Mesenteric fat pad (tissue), 1 donor: ENCODE data around the gene FBXW5. TPM values are rescaled to one million over a fixed set of nuclear protein-coding genes. Genes with fewer than 3 reads are reported as not detected.
A peak's percentile ranks its signal among the peaks of the same experiment; 100 is the strongest.

Experiments
- DNase-seq: peaks from one replicate; pipeline ENCODE4 v3.0.0-alpha.2; 2020; ENCODE audit warnings: low spot score
- total RNA-seq: library from RNA; stranded (reverse); fragmentation: NEBNext Ultra II Directional; extraction: Animal tissue kit (Norgen Biotek cat#: 25700); gene quantifications from one replicate; pipeline ENCODE4 v1.2.1, GENCODE V29; 2021
- donor health status: DM: yes; HTN: yes; CAD: no.

The FBXW5 gene
- total RNA-seq, 1 donor from 2014 or later = 95.2 TPM

DNA sequence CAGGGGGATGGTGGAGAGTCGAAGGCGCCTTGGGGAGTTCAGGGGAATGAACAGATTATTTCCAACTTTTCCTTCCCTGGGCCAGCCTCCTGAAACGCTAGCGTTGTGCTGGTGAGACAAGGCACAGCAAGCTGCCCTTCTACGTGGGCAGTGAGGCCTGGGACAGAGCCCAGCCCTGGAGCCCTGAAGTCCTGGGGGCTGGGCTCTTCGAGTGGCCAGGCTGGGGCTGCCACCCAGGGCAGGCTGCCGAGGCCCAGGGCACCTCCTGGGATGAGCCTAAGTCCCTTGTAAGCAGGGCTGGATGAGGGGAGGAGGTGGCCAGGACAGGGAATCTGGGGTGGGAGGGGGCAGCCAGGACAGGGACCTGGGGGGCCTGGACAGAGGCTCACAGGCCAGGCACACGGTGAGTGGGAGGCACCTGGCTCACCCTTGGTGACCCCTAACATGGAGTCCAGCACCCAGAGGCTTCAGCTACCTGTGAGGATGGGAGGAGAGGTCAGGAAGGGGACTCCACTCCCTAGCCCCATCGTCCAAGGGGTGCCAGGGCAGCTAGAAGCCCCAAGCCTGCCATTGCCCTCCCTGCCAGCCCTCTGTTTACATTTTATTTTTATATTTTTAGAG is 6.2 kb upstream of the FBXW5 start:
- no peak for DNase-seq

DNA sequence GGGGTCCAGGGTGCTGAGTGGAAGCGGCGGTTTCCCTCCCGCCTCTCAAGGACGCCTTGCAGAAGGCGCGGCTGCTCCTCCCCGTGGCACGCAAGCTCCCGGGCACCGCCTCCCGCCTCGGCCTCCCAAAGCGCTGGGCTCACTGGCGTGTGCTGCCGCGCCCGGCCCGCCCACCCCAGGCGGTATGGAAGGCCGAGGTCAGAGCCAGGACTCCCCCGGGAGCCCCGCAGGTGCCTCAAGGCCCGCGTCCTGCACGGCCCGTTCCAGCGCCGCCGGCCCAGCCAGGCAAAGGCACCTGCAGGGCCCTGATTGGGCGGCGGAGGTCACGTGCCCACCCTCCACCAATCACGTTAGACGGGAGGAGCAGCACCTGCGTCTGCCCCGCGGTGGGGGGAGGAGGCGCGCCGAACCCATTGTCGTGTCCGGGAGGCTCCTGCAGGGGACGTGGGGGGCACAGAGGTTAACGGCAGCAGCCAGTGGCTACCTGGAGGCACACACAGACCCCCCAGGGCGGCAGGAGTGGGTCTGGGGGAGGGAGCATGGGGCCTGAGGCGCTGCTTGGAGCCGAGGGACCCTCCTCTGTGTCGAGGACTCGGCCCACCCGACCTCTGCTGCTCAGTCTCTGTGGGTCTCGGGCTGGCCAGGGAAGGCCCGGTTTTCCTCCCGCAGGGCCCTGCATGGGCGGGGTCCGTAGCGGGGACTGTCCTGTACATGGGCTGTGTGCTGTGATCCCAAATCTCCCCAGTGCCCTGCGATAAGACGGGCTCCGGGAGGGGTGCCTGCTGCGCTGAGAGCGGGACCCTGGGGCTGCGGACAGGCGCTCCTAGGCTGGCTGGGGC is 5.5 kb upstream of the FBXW5 start:
- peak; percentile 98 for DNase-seq

DNA sequence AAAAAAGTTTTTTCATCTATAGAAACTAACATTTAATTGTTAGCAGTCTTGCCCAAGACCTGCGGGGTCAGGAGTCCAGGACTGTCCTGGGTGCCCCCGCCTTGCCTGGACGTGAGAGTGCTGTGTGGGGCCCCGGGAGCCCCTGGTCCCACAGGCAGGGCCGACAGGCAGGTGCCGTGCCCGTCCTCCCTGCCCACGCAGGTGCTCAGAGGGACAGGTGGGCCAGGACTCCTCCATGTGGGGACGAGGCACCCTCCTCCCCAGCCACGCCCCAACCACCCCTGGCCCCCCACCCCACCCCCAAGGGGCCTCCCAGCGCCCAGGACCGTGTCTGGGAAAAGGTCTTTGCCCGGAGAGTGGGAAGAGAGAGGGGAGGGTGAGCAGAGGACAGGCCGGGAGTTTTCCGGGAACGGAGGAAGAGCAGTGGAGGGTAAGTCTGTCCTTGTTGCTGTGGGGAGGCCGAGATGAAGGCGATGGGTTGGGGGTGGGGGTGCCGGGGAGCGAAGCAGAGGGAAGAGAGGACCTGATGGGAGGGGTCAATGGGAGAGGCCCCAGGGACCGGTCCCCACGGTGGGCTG is 4.8 kb upstream of the FBXW5 start:
- no peak for DNase-seq

DNA sequence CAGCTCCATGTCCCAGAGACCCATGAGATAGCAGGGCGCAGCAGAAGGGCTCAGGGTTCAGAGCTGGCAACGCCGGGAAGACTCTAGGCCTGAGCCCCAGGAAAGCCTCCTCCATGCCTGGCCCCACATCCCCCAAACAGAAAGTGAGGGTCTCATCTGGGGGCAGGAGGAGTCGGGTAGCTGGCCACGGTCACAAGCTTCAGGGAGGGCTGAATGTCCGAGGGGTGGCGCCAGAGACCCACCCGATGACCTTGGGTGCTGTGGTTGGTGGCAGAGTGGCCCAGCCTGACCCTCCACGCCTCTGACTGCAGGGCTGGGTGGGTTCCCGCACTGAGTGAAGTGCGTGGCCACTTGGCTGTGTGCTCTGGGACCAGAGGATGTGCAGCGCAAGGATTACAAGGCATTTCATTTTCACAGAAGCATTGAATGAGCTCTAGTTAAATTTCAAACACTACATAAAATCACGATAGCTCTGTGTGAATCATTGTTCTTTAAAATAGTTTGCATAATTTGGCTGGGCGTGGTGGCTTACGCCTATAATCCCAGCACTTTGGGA is 3.5 kb upstream of the FBXW5 start:
- no peak for DNase-seq

DNA sequence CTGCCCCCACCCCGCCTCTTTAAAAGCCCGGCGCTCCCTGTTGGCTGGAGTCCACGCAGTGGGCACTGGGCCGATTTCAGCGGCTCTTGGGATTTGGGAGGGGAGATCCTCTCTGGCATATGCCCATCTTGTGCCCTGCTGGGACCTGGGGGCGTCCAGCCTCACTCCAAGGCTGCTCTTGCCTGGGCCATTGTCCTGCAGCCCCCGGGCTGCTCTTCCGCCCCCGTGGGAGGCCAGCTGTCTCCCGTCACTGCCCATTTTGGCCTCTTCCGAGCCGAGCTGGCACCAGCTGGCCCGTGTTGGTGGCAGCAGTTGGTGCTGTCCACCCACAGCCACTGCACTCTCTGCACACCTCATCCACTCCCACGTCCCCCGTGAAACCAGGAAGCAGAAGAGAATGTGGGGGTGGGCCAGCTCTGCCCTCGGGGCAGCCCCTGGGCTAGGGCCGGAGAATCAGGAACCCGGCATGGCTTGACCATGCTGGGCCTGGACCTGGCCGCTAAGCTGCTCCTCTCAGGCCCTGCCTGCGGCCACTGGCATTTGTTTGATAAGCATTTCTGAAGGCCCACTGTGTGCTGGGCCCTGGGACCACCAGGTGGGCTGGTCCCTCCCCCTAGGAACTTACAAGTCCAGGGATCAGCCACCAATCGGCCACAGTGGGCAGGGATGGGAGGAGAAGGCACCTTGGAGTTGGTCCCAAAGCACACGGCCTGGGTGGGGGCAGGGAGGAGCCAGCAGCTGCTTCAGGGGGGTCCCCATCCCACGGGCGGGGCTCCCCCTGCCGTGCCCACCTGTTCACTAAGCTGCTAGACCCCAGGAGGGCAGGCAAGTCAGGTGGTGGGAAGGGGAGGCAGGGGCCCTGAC is 2.7 kb upstream of the FBXW5 start:
- no peak for DNase-seq

DNA sequence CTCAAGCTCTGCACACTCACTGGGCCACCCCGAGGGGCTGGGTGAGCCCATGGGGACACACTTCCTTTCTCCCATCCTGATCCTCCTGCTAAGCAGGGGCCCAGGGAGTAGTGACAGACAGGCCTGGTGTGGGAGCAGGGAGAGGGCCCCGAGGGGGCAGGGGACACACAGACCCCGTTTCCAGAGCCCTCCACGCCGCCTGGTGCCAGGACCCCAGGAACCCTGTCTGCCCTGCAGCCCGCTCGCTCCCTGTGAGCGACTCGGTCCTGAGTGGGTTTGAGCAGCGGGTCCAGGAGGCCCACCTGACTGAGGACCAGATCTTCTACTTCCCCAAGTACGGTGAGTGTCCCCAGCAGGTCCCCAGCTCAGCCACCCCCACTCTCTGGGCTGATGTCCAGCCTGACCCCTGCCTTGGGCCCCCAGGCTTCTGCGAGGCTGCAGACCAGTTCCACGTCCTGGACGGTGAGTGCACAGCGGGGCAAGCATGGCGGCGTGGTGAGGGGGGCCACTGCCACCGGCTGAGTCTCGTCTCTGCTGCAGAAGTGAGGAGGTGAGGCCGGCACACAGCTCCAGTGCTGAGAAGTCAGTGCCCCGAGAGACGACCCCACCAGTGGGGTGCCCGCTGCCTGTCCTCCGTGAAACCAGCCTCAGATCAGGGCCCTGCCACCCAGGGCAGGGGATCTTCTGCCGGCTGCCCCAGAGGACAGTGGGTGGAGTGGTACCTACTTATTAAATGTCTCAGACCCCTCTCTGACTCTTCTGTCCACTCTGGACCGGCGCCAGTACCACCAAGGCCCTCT is 1.9 kb upstream of the FBXW5 start:
- DNase-seq = no peak

DNA sequence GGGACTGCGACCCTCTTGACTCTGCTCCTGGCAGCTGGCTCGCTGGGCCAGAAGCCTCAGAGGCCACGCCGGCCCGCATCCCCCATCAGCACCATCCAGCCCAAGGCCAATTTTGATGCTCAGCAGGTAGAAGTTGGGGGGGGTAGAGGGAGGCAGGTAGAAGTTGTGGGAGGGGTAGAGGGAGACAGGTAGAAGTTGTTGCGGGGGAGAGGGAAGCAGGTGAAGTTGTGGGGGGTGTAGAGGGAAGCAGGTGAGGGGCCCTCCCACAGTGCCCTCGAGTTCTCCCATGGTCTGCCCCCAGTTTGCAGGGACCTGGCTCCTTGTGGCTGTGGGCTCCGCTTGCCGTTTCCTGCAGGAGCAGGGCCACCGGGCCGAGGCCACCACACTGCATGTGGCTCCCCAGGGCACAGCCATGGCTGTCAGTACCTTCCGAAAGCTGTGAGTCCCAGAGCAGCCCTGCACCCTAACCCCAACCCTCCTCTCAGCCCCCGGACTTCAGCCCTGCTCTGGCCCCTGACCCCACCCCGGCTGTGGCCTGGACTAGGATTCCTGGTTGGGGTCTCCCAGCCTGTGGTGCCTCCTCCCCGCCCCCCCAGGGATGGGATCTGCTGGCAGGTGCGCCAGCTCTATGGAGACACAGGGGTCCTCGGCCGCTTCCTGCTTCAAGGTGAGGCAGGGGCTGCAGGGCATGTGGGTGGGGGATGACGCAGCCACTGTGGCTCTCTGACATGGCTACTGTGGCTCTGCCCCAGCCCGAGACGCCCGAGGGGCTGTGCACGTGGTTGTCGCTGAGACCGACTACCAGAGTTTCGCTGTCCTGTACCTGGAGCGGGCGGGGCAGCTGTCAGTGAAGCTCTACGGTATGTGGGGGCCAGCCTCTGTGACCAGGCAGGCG is 1.0 kb upstream of the FBXW5 start:
- no peak for DNase-seq

DNA sequence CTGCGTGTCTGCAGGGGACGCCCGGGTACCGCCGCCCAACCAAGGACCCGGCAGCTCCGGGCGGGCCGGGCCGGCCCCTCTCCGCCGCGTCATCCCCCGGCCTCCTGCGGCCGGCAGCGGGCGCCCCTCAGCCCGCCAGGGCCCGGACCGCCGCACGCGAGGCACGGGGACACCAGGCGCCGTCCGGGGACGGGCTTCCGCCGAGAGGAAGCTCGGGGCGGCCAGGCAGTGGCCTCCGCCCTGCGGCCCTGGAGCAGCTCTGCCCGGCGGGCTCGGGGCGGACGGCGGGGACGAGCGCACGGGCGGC is 373 bp downstream of the FBXW5 start:
- no peak for DNase-seq

DNA sequence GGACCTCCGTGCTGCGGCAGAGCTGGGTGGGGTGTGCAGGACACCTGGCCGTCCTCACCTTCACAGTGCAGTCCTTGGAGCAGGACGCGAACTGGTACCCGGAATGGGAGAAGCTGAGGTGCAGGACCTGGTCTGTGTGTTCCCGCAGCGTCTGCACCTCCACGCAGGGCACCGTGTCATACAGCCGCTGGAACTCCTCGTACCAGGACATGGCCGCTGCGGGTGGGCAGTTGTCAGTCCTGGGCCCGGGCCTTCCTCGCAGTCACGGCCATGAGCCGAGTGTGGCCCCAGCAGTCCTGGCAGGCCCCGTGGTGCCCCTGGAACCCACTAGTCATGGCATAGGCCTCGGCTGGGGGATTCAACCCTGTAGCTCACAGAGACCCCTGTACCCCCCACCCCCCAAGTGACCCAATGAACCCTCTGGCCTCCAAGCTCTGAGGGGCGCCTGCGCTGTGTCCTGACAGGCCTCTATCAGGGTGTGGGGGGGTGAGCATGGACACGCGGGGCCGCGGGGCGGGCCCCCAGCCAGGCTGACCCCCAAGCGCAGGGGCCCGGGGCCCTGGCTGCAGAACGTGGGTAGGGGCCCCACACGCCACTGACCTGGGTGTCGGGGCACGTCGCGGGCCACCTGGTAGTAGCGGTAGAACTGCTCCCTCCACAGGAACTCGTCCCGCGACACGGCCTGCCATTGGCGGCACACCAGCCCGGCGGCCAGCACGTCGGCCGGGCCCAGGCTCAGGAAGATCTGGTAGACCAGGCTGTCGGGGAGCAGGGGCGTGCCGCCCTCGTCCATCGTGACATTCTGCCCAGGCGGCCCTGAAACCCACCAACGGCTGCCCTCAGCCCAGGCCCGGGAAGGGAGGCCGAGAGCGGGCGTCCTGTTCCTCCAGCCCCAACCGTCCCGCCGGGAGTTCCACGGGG is 987 bp downstream of the FBXW5 start:
- DNase-seq = no peak

DNA sequence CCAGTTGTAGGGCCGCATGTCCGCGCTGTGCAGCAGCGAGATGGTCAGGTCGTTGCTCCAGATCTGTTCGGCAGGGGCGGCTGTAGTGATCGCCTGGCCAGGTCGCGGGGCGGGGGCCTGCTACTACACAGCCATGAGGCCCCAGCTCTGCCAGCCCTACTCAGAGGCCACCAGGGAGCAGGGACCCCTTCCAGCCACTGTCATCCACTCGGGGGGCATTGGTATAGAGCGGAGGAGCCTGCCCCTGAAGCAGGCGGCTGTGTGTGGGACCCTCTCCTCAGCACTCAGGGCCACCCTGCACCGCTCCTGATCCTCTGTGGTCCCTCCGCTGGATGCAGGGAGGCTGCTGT is 1.7 kb downstream of the FBXW5 start:
- no peak for DNase-seq

DNA sequence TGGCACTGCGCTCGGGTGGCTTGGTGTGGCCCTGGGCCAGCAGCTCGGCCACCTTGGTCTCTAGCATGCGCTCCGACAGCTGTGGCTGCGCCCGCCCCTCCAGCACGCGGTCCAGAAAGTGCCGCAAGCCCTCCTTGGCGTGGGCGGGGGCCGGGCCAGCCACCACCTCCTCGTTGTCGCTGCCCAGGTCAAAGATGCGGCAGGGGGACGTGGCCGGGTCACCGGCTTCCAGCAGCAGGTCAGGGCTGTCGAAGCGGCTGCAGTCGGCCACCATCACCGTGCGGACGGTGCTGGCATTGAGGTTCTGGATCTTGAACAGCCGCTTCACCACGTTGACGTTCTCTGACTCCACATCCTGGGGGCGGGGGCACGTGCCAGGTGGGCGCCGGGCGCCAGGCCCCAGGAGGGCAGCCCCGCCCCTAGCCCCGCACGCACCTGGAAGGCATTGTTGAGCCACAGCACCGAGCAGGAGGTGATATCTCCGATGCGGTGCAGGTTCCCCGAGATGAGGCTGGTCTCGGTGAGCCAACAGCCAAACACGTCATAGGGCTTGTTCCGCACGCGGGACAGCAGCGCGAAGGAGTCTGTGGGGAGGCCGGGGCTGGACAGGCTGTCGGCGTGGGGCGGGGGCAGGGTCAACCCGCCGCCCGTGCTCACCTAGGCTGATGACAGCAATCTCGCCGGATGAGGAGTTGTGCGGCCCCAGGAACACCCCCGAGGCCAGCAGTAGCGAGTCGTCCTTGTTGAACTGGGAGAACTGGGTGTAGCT is 2.2 kb downstream of the FBXW5 start:
- DNase-seq = no peak

DNA sequence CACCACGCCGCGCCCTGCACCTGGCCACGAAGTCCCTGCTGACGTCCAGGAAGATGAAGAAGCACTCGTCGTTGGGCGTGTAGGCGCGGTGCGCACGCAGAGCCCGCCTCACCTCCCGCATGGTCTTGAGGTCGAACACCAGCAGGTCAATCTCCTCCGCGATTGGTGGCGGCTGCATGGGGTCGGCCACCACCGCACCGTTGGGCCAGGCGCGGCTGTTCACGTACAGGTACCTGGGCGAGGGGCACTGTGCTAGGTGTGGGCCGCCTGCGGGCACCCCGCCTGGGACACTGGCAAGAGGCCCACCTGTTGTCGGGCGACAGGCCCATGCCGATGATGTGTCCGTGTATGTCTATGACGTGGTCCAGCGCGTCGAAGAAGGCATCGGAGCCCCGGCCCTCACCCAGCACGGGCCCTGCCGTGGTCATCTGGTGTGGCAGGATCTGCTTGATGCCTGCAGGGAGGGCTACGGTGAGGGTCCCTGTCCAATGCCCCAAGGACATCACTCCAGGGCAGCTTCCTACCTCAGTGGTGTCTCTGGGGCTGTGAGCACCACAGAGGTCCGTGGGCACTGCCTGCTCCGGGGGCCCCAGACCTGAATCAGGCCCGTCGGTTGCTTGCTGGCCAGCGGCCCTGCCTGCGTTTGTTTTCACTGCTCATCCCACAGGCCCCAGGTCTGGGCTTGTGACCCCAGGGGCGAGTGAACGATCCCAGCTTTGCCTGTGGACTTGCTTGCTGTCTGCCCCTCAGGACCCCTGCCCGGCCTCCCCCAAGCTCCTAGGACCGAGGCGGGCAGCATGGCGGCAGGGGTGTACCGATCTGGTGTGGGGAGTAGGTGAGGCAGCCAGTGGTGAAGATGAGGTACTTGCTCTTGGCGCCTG is 3.1 kb downstream of the FBXW5 start:
- no peak for DNase-seq

DNA sequence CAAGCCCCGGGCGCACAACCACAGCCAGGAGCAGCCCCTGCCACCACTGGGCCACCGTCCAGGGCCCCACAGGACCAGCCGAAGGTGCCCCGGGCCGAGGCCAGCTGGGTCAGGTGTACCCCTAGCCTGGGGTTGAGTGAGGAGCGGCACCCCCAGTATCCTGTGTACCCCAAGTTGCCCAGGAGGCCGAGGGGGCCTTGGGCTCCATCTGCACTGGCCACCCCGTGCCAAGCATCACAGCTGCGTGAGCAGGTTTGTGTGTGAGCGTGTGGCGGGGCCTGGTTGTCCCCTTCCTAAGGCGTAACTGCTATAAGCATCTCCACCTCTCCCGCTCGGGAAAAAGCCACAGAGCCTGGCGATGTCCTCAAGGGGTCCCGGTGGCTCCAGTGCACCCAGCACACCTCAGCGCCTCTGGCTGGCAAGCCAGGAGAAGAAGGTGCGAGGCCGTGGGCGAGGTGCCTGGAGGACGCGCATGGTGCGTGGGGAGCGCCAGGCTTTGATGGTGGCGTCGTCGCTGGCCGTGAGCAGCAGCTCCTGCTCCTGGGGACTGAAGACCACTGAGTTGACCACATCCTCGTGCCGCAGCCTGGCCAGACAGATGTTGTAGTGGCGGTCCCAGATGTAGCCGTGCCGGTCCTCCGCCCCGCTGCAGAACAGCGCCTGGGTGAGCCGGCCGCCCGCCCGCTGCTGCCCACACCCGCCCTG is 3.9 kb downstream of the FBXW5 start:
- no peak for DNase-seq

DNA sequence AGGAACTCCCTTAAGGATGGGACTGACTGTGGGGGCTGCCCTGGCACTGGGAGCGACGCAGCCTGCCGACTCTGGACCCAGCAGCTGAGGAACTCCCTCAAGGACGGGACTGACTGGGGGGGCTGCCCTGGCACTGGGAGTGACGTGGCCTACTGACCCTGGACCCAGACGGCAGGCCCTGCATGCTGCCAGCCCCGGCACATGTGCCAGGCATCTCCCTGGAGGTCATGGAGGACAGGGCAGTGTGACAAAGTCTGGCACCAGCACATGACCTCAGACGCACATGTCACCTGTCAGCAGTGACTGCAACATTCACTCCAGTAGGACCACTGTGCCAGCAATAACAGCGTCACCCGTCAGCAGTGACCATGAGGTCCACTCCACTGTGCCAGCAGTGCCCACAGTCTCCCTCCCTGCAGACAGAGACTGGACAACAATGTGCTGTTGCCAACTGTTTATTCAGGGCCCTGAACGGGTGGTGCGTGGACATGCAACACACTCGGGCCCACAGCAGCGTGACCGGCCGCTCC is 4.5 kb downstream of the FBXW5 start:
- DNase-seq = no peak

DNA sequence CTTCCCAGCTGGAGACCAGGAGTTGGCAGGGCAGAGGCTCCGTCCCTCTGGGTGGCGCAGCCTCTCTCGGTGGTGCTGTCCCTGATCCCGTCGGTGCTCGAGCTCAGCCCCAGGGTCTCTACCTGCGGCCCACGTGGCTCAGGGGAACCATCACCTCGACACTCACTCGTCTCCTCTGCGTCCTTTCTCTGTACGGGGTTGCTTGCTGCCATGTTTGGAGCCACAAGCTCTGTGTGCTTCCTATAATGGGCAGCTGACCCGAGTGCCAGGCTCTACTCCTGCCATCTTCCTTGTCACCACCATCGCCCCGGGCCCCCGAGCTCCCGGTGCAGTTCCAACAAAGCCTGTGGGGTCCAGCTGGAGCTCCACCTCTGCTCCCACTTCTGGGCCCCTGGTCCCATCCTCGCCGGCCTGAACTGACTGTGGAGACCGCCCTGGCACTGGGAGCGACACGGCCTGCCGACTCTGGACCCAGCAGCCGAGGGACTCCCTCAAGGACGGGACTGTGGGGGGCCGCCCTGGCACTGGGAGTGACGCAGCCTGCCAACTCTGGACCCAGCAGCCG is 5.0 kb downstream of the FBXW5 start:
- DNase-seq = no peak
